HEK293T (cell line): ENCODE results near the gene ING5.

Source experiments
- BHLHE40 ChIP-seq: fragments of 450-650 bp; IDR thresholded peaks from 2 replicates; pipeline ENCODE4 v1.6.1; 2016; ENCODE audit warnings: mild to moderate bottlenecking, moderate library complexity, borderline replicate concordance
- ELF4 ChIP-seq: fragments of 450-650 bp; IDR thresholded peaks from 2 replicates; pipeline ENCODE4 v1.6.1; 2017; ENCODE audit warnings: antibody characterized with exemption
- FOXA1 ChIP-seq: fragments of 450-650 bp; IDR thresholded peaks from 2 replicates; pipeline ENCODE4 v1.6.1; 2016; ENCODE audit warnings: mild to moderate bottlenecking
- FOXK2 ChIP-seq: fragments of 450-650 bp; IDR thresholded peaks from 2 replicates; pipeline ENCODE4 v1.6.1; 2016; ENCODE audit warnings: mild to moderate bottlenecking
- FOXM1 ChIP-seq: fragments of 450-650 bp; IDR thresholded peaks from 2 replicates; pipeline ENCODE4 v1.6.1; 2017; ENCODE audit warnings: mild to moderate bottlenecking, borderline replicate concordance
- SP1 ChIP-seq: fragments of 450-650 bp; IDR thresholded peaks from 2 replicates; pipeline ENCODE4 v1.6.1; 2017
- SUZ12 ChIP-seq: fragments of 450-650 bp; IDR thresholded peaks from 2 replicates; pipeline ENCODE4 v1.6.1; 2016; ENCODE audit warnings: mild to moderate bottlenecking

DNA sequence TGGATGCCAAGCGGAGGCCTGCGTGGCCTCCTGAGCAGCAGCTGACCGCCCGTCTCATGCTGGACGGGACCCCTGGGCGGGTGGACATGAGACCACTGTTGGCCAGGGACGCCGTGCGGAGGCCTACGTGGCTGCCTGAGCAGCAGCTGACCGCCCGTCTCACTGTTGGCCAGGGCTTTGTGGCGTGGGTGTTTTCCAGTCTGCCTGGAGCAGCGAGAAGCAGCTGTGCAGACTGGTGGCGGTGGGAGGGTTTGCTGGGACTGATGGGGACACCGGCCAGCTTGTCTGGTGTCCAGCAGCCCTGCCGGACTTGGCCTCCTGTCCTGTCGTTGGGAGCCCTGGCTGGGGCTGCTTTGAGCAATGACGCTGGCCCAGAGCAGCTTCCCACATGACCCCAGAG, 26.8 kb downstream of the ING5 start:
- TF ChIP-seq SP1 (no peak), FOXM1 (no peak), FOXA1 (no peak), FOXK2 (no peak), ELF4 (no peak), BHLHE40 (no peak), SUZ12 (no peak)
